Esophagus (tissue), 2 donors: ENCODE results near the gene SNPH. TPM values are rescaled to one million over a fixed set of nuclear protein-coding genes. Genes with fewer than 3 reads are reported as not detected.

Experiments
- H3K27ac ChIP-seq, 2 donors: one replicate each; pipeline ENCODE4 v1.5.1; 2013; ENCODE audit warnings: low read depth in 2 of 2, mild to moderate bottlenecking in 2 of 2, inconsistent platforms in 1 of 2, low read length in 1 of 2, moderate library complexity in 1 of 2
- H3K27me3 ChIP-seq, 2 donors: one replicate each; pipeline ENCODE4 v1.6.1; 2013; ENCODE audit warnings: low read length in 2 of 2, control low read depth in 1 of 2, mild to moderate bottlenecking in 1 of 2; ENCODE audit not compliant: insufficient read depth in 2 of 2, control insufficient read depth in 1 of 2
- H3K36me3 ChIP-seq, 2 donors: one replicate each; pipeline ENCODE4 v1.6.1; 2013; ENCODE audit warnings: low read length in 1 of 2; ENCODE audit not compliant: control insufficient read depth in 2 of 2, insufficient read depth in 2 of 2
- H3K4me1 ChIP-seq, 2 donors: one replicate each; pipeline ENCODE4 v1.6.1; 2013; ENCODE audit warnings: low read length in 1 of 2; ENCODE audit not compliant: control insufficient read depth in 2 of 2, insufficient read depth in 2 of 2
- H3K4me3 ChIP-seq, 2 donors: one replicate each; pipeline ENCODE4 v1.5.1; 2013; ENCODE audit warnings: low read length in 2 of 2, mild to moderate bottlenecking in 2 of 2, low read depth in 1 of 2, moderate library complexity in 1 of 2
- H3K9me3 ChIP-seq, 2 donors: one replicate each; pipeline ENCODE4 v1.6.1; 2013; ENCODE audit warnings: mild to moderate bottlenecking in 2 of 2, low read depth in 1 of 2, low read length in 1 of 2, moderate library complexity in 1 of 2; ENCODE audit not compliant: control insufficient read depth in 2 of 2, insufficient read depth in 1 of 2
- WGBS, 2 donors: extraction: QIAGEN DNeasy Blood & Tissue Kit; methylation state at CpG; one replicate each; pipeline ENCODE4 v1.1.7; 2013; 5-methylcytosine and 5-hydroxymethylcytosine counted together
- polyA plus RNA-seq, 2 donors: library from polyadenylated mRNA; stranded (reverse); fragments of 200-250 nt; gene quantifications; one replicate each; pipeline ENCODE4 v1.2.3, GENCODE V29; 2013
- donor health status: healthy with polysubstance abuse.
- donor health status: Bipolar disorder and iron deficiency.

Gene SNPH
- polyA plus RNA-seq, 2 donors, result 0.92 to 1.1 TPM

DNA sequence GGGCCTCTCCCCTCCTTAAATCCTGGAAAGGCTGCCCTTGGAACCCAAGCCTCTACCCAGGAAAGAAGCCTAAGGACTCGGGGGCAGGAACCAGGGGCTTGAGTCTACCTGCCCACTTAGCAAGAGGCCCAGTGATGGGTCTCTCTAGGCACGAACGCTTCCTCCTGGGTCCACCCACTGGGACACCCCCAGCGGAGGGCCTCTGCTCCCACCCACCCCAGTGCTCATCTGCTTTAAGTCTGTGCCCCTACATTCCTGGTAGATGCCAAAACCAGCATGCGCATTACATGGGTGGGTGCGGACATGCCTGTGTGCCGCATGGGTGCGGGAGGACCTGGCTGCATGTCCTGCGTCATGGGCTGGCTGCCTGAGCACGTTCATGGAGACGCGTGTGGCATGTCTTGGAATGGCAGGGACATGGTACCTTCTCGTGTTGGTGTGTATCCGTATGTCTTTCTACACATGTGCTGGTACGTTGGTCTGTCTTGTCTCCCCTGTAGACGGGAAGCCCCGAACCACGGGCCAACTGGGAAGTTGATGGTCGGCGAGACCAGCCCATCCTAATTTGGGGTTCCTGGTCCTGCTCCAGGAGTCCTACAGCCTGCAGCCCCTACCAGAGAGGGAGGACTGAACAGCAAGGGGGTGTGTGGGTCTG is 29.3 kb downstream of the SNPH start:
- peaks cover 0 to 3% of the 10 kb centered on the region in 2 donors for H3K36me3 ChIP-seq
- no peaks in the 10 kb centered on the region for H3K9me3 ChIP-seq
- no peak overlapping the region for H3K27ac ChIP-seq
- no peaks in the 10 kb centered on the region for H3K27me3 ChIP-seq
- H3K4me1 ChIP-seq, result no peaks in the 10 kb centered on the region
- 94% methylated on average over 20 of the region's 20 CpGs for WGBS, 2 donors
- H3K4me3 ChIP-seq, result no peak overlapping the region

DNA sequence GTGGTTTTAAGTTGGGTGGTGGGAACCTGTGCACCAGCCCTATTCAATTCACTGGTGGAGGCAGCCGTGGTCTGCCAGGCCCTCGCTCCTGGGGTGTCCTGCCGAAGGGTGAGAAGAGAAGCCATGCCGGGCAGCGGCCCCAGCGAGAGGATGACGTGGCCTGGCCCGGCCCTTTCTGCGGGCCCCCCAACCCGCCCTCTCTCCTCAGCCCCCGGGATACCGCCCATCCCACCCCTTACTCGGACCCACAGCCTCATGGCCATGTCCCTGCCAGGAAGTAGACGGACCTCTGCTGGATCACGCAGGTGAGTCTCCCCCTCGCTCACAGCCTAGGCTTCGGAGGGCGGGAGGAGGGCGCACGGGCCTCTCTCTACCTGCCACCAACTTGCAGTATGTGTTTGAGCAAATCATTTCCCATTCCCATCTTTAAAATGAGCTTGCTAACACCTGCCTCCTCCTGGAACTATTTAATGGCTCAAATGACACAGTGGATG is 30.1 kb downstream of the SNPH start:
- H3K27me3 ChIP-seq, result no peaks in the 10 kb centered on the region
- H3K9me3 ChIP-seq, result no peaks in the 10 kb centered on the region
- 92% methylated on average over 20 of the region's 20 CpGs for WGBS, 2 donors

DNA sequence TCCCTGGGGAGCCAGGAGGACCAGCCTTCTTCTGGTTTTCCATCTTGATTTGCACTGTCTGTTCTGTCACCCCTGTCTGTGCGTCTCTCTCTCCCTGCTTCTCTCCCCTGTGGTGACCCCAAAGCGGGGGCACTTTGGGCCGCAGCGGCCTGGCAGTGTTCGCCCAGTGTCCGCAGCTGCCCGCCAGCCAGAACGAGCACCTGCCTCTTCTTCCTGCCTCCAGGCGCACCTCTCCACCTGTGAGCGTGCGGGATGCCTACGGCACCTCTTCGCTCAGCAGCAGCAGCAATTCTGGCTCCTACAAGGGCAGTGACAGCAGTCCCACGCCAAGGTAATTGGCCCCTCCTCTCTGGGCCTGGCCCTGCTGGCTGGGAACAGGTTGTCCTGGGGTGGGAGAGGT is 30.8 kb downstream of the SNPH start:
- Histone ChIP-seq H3K4me1 (no peaks in the 10 kb centered on the region), H3K36me3 (peaks cover 0 to 3% of the 10 kb centered on the region in 2 donors), H3K4me3 (no peak overlapping the region), H3K27ac (no peak overlapping the region), H3K27me3 (no peaks in the 10 kb centered on the region), H3K9me3 (no peaks in the 10 kb centered on the region)
- WGBS, 2 donors, result 86 to 93% methylated on average over 14 of the region's 14 CpGs

More for the DNA sequence above, 30.1 kb downstream of the SNPH start:
- Histone ChIP-seq H3K4me3 (no peak overlapping the region), H3K4me1 (no peaks in the 10 kb centered on the region), H3K36me3 (peaks cover 0 to 3% of the 10 kb centered on the region in 2 donors), H3K27ac (no peak overlapping the region)

DNA sequence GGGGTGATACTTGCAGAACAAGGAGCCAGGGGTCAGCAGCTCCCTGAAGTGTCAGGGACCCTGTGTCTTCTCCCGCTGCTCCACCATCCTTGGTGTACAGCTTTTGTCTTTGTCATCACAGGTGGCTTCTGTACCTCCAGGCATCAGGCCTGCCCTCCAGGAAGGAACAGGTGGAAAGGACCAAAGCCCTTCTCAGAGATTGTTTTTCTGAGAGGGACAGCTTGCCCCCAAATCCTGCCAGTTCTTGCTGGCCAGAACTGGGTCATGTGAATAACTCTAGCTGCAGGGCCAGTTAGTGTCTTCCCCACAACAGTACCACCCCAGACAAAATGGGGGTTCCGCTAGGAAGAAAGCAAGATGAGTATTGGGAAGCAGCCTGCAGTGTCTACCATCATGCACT is 31.4 kb downstream of the SNPH start:
- H3K4me1 ChIP-seq, result no peaks in the 10 kb centered on the region
- H3K27ac ChIP-seq, result no peak overlapping the region
- H3K27me3 ChIP-seq, result no peaks in the 10 kb centered on the region
- no peaks in the 10 kb centered on the region for H3K9me3 ChIP-seq
- 95 to 97% methylated on average over 2 of the region's 2 CpGs for WGBS, 2 donors
- no peak overlapping the region for H3K4me3 ChIP-seq
- peaks cover 0 to 3% of the 10 kb centered on the region in 2 donors for H3K36me3 ChIP-seq

DNA sequence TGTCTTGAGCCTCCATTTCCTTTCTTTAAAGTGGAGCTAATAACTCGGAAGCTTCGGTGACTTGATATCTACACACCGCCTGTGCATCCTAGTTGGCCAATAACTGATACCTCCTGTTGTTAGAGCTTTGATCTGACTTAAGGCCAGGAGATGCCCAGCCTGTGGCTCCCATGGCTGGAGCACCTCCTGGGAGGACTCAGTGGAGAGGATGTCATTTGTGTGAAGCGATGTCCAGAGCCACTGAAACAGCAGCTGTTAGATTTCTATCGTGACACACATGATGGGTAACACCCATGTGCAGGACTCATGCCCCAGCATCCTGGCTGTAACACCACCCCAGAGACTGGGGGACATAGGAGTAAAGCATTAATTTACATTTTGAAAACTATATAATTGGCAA is 32.1 kb downstream of the SNPH start:
- Histone ChIP-seq H3K27ac (no peak overlapping the region), H3K27me3 (no peaks in the 10 kb centered on the region), H3K36me3 (peaks cover 0 to 3% of the 10 kb centered on the region in 2 donors), H3K4me3 (no peak overlapping the region), H3K9me3 (no peaks in the 10 kb centered on the region), H3K4me1 (no peaks in the 10 kb centered on the region)
- 93 to 94% methylated on average over 5 of the region's 5 CpGs for WGBS, 2 donors

DNA sequence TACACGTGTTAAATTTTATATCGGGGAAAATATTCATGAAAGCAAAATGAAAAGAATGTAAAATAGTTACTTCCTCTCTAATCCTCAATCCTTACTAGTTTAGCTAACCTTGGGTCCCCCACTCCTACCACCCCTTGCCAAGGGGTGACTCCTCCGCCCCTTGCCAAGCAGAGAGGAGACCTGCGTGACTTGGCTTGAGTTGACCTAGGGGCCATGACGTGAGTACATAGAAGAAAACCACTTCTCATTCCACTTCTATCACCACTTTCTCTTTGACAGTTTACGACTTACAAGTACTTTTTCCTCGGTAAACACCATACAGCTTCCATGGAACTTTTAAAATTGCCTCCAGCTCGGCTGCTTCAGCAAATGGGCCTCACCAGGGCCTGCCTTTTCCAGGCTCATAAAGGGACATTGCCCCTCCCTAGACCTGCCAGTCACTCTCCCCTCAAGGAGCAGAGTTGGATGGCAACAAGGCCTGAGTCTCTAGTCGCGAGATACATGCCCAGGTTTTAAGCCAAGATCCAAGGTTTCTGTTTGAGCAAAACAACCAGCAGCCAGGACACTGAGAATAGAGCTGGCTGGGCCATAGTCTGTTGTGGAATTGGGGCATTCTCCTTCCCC is 32.9 kb downstream of the SNPH start:
- H3K4me1 ChIP-seq, result no peaks in the 10 kb centered on the region
- H3K27me3 ChIP-seq, result no peaks in the 10 kb centered on the region
- peaks cover 0 to 3% of the 10 kb centered on the region in 2 donors for H3K36me3 ChIP-seq
- no peaks in the 10 kb centered on the region for H3K9me3 ChIP-seq
- WGBS, 2 donors, result 85 to 86% methylated on average over 10 of the region's 10 CpGs
- H3K27ac ChIP-seq, result no peak overlapping the region
- no peak overlapping the region for H3K4me3 ChIP-seq

DNA sequence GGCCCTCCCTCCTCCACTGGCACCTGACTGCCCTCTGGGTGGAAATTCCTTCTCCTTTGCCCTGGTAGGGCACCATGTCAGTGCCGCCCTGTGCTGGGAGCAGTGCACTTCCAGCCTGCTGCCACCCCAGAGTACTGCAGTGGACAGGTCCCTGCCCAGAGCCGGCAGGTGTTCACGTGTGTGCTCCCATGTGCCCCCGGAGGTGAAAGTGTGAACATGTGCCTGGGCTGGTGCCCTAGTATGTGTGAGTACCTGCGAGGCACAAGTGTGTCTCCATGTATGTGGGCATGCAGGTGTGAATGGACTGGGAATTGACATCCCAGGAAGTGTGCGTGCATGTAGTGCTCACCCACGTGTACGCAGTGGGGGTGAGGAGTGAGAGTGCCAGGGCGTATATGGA is 33.4 kb downstream of the SNPH start:
- no peaks in the 10 kb centered on the region for H3K9me3 ChIP-seq
- H3K4me1 ChIP-seq, result no peaks in the 10 kb centered on the region
- peaks cover 0 to 3% of the 10 kb centered on the region in 2 donors for H3K36me3 ChIP-seq
- no peak overlapping the region for H3K4me3 ChIP-seq
- no peaks in the 10 kb centered on the region for H3K27me3 ChIP-seq
- 79 to 80% methylated on average over 9 of the region's 9 CpGs for WGBS, 2 donors
- no peak overlapping the region for H3K27ac ChIP-seq

DNA sequence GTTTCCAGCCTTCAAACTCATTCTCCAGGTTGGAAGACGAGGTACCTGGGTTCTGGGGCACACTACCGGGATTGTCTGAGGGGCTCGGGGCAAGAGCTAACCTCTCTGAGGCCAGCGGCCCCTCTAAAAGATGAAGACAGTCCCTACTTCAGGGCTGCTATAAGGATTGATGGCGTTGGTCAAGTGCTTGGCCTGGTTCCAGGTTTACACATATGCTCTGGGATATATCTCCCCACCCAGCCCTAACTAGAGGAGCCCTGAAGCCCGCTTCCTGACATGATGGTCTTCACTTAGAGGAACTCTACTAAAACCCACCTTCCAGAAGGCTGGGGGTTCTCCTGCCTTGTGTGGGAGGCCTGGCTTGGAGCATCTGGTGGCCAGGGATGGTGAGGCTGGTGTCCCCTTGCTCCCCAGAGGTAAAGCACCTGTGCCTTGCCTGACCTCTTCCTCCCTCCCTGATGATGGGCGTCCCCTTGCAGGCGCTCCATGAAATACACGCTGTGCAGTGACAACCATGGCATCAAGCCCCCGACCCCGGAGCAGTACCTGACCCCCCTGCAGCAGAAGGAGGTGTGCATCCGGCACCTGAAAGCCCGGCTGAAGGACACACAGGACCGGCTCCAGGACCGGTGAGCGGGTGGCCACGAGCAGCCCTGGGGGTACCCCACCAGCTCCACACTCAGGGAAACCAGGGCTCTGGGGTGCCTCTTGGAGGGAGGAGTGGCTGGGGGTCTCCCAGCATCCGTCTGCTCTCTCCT is 34.2 kb downstream of the SNPH start:
- WGBS, 2 donors, result 88 to 93% methylated on average over 18 of the region's 18 CpGs
- Histone ChIP-seq H3K4me3 (no peak overlapping the region), H3K4me1 (no peaks in the 10 kb centered on the region), H3K36me3 (peaks cover 0 to 10% of the 10 kb centered on the region in 2 donors), H3K9me3 (no peaks in the 10 kb centered on the region), H3K27me3 (no peaks in the 10 kb centered on the region), H3K27ac (no peak overlapping the region)

DNA sequence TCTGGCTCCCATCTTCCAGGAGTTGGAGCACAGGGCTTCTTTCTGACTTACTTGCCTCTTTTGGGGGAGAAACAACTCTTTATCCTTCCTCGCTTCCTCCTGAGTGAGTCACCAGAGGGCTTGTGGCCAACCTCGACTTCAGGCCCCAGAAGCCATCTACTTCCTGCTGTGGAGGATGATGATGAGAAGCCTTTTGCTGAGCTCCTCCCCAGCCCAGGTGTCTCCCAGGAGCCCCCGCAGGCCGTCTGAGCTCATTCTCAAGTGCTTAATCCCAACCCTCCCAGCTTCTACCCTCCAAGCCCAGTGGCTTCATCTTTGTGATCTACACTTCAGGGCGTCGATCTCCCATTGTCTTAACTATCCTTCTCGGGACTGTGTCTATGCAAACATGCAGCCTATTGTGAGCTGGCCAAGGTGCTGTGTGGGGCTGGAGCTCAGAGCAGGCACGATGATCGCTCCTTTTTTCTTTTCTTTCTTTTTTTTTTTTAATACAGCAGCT is 35.0 kb downstream of the SNPH start:
- WGBS, 2 donors, result 55% methylated on average over 9 of the region's 9 CpGs
- Histone ChIP-seq H3K9me3 (no peaks in the 10 kb centered on the region), H3K36me3 (peaks cover 0 to 14% of the 10 kb centered on the region in 2 donors), H3K4me1 (no peaks in the 10 kb centered on the region), H3K27me3 (no peaks in the 10 kb centered on the region), H3K27ac (no peak overlapping the region), H3K4me3 (no peak overlapping the region)
